ENCODE results near the gene WASF2. TPM values are rescaled to one million over a fixed set of nuclear protein-coding genes. Genes with fewer than 3 reads are reported as not detected.
"Not testable (repeated sequence)": the region's sequence is repeated elsewhere in the genome, so short reads cannot be mapped to it uniquely, and the experiment has no call there.

The WASF2 gene
- total RNA-seq, 3 donors from 2014 or later: 82.2 to 98.7 (median 87.1) TPM

DNA sequence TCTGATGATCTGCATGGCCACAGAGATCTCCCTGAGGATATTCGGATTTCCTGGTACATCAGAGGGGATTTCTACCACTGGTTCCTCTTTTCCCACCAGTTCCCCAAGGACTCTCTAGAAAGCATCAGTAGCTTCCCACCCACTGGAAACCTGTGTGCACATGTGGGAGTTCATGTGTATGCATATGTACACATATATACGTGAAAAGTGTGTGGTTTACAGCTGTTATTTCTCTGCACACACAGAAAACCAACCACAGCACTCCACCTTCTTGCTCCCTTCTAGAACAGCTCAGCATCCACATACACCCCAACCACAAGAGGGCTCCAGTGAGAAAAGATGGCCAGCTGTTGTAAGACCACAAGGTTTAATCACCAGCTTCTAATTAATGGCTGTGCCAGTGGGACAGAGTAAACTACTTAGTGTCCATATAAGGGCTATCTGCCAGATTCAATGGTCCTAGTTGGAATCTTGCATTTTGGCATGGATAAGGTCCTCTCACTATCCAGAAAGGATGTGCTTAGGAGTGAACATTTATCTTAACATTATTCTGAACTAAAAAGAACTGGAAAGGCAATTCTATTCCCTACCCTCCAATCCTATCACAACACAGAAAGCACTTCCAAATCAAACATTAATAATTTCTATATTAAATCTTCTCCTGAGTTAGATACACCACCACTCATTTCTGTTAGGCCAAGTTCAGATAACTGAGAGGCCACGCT, 73.4 kb downstream of the WASF2 start:
- H3K4me1 Mint-ChIP-seq (ENCODE audit: low read depth): peaks cover 41% of the 10 kb centered on the region
- H3K27me3 Mint-ChIP-seq (ENCODE audit: low read depth): no peaks in the 10 kb centered on the region
- peaks cover 47% of the 10 kb centered on the region for H3K36me3 Mint-ChIP-seq (ENCODE audit: insufficient read depth)
- H3K4me3 Mint-ChIP-seq: no peak overlapping the region
- ATAC-seq (peak; percentile 61 to 62), DNase-seq (peak; percentile 44)
- H3K9me3 Mint-ChIP-seq: no peaks in the 10 kb centered on the region

DNA sequence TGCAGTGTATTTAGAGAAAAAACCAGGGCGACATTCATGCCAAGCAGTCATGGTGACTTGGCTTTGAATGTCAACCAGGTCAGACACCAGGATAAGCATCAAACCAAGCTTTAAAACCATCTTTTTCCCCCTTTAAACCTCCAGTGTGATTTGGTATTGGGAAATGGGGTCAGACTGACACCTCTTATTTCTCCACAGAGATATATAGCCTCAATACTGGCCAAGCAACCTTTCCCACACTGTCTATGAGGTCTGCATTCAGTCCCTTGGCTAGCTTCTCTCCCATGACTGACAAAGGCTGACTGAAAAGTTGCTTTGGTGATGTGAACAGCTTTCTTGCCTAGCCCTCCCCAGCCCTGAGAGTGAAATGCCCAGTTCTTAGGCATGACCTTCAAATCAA, 75.9 kb downstream of the WASF2 start:
- Mint-ChIP-seq H3K4me3 (no peak overlapping the region), H3K4me1 (ENCODE audit: low read depth) (peaks cover 31% of the 10 kb centered on the region), H3K27me3 (ENCODE audit: low read depth) (no peaks in the 10 kb centered on the region), H3K9me3 (no peaks in the 10 kb centered on the region), H3K36me3 (ENCODE audit: insufficient read depth) (peaks cover 56% of the 10 kb centered on the region)
- DNase-seq (no peak), ATAC-seq (no peak)

DNA sequence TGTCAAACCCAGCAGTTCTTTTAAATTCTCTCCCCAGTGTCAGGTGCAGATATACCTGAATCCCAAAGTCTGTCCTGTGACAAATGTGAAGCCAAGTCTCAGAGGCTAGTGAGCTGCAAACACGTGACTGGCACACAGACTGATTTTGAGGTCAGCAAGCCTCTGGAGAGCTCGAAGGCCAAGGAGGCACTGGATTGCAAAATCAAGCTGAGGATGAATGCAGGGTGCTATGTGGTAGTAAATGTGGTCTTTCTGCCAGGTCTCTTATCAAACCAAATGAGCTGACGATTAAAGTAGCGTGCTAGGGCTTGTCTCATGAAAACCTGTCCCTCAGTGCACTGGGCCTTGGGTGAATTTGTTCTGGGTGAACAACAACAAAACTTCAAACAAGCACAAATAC, 77.0 kb downstream of the WASF2 start:
- no peak overlapping the region for H3K4me3 Mint-ChIP-seq
- H3K36me3 Mint-ChIP-seq (ENCODE audit: insufficient read depth): peaks cover 51% of the 10 kb centered on the region
- no peaks in the 10 kb centered on the region for H3K9me3 Mint-ChIP-seq

DNA sequence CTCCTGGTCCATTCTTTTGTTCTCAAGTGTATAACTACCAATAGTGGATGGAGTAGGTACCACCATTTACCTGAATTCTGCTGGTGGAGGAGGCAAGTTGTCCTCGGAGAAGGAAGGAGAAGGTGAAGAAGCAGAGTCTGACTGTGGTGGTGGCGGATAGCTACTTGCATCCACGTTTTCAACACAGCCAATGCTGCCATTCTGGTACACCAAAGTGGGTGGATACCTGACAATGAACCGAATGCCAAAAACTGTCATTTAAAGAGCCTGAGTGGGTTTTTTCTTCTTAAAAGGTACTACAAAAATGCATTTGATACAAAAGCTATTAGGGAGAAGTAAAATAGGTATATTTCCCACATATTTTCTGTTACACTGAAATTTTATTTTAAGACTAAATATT, 77.5 kb downstream of the WASF2 start:
- ATAC-seq (no peak), DNase-seq (no peak)
- H3K9me3 Mint-ChIP-seq: no peaks in the 10 kb centered on the region
- no peak overlapping the region for H3K4me3 Mint-ChIP-seq
- no peaks in the 10 kb centered on the region for H3K27me3 Mint-ChIP-seq (ENCODE audit: low read depth)
- peaks cover 18% of the 10 kb centered on the region for H3K4me1 Mint-ChIP-seq (ENCODE audit: low read depth)
- peaks cover 53% of the 10 kb centered on the region for H3K36me3 Mint-ChIP-seq (ENCODE audit: insufficient read depth)

More for the DNA sequence above, 77.0 kb downstream of the WASF2 start:
- no peak for ATAC-seq
- DNase-seq: no peak
- Mint-ChIP-seq H3K4me1 (ENCODE audit: low read depth) (peaks cover 20% of the 10 kb centered on the region), H3K27me3 (ENCODE audit: low read depth) (no peaks in the 10 kb centered on the region)

DNA sequence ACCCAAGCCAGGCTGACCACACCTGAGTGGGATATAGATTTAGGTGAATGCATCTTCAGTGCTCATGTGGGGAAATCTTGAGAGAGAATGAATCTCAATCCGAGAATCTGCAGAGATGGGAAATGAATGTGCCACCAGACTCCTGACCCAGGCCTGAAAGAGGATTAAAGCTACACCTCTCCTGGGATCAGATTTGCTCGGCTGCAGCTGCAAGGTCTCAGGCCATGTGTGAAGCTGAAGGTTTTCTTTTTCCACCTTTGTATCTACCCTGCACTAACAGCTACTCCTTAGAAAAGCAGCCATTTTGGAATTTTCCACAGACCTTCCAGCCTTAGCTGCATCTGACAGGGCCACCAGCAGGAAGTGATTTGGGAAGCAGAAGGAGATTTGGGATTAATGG, 79.3 kb downstream of the WASF2 start:
- peaks cover 52% of the 10 kb centered on the region for H3K36me3 Mint-ChIP-seq (ENCODE audit: insufficient read depth)
- no peak for ATAC-seq

DNA sequence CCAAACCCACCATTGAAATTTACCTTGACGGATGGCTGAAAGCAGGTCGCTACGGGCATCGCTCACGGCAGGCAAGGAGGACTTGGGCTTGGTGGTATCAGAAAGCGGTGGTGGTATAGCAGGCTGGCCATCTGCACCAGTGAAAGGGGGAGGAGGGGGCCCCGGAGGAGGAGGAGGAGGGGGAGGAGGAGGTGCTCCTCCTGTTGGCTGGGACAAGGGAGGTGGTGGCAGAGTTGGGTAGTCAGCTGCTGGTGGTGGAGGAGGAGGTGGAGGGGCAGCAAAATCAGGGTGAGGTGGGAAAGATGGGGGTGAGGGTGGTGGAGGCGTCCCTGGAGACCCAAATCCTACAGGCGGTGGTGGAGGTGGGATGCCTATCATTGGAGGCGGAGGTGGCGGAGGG, 80.3 kb downstream of the WASF2 start:
- H3K4me1 Mint-ChIP-seq (ENCODE audit: low read depth): peaks cover 2% of the 10 kb centered on the region
- no peak for ATAC-seq
- H3K9me3 Mint-ChIP-seq: no peaks in the 10 kb centered on the region
- no peaks in the 10 kb centered on the region for H3K27me3 Mint-ChIP-seq (ENCODE audit: low read depth)
- no peak overlapping the region for H3K4me3 Mint-ChIP-seq
- peaks cover 43% of the 10 kb centered on the region for H3K36me3 Mint-ChIP-seq (ENCODE audit: insufficient read depth)
- DNase-seq: no peak

More for the DNA sequence above, 79.3 kb downstream of the WASF2 start:
- Mint-ChIP-seq H3K4me3 (no peak overlapping the region), H3K9me3 (no peaks in the 10 kb centered on the region), H3K27me3 (ENCODE audit: low read depth) (no peaks in the 10 kb centered on the region), H3K4me1 (ENCODE audit: low read depth) (peaks cover 3% of the 10 kb centered on the region)
- no peak for DNase-seq

DNA sequence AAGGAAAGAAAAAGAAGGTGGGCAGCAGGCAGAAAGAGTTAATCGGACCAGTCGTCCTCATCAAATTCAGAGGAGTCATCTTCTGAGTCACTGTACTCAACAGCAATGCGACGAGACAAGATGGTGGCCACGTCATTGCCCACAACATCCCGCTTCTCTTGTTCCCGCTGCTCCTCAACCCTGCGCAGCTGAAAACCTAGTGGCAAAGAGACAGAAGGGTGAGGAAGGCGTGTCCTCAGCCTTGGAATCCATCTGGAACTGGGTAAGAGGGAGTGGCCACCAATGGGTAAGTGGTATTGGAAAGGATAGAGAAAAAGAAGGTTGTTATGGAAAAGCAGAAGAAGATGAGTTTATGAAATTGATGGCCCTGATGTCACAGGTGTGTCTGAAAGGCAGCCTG, 81.8 kb downstream of the WASF2 start:
- ATAC-seq (no peak), DNase-seq (no peak)
- Mint-ChIP-seq H3K4me3 (no peak overlapping the region), H3K27me3 (ENCODE audit: low read depth) (no peaks in the 10 kb centered on the region), H3K4me1 (ENCODE audit: low read depth) (peaks cover 13% of the 10 kb centered on the region), H3K9me3 (no peaks in the 10 kb centered on the region), H3K36me3 (ENCODE audit: insufficient read depth) (peaks cover 33% of the 10 kb centered on the region)

DNA sequence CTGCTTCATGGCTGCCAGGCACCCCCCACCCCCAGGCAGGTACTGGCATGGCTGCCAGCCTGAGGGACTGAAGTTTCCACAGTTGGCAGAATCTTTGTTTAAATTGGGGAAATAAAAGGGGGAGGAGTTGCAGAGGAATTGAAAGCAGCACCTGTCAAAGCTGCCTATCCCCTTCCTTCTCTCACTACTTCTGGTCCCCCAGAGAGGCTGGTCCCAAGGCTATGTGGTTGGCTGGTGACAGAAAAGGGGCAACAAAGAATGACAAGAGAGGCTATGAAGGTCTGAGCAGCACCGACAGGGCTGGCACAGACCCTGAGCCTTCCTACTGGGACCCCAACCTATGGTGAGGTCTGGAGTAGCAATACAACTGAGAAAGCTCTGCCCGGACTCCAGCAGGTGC, 83.2 kb downstream of the WASF2 start:
- not testable (repeated sequence) for ATAC-seq; H3K4me3 Mint-ChIP-seq; DNase-seq; H3K9me3 Mint-ChIP-seq; H3K27me3 Mint-ChIP-seq (ENCODE audit: low read depth)
- Mint-ChIP-seq H3K36me3 (ENCODE audit: insufficient read depth) (peaks cover 23% of the 10 kb centered on the region), H3K4me1 (ENCODE audit: low read depth) (peaks cover 20% of the 10 kb centered on the region)

DNA sequence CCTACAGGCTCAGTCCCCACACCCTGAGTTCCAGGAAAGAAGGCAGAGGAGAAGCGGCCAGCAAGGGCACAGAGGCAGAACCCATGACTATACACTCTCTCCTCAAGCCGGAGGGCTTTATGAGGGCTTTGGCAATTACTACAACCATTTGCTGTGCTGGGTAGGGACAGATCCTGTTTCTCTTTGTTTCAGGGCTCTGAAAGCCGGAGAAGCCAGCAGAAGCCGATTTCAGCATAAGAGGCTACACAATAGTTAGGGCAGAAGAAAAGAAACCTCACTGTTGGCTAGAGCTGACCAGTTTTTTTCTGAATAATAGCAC, 83.6 kb downstream of the WASF2 start:
- Mint-ChIP-seq H3K36me3 (ENCODE audit: insufficient read depth) (peaks cover 21% of the 10 kb centered on the region), H3K4me1 (ENCODE audit: low read depth) (peaks cover 24% of the 10 kb centered on the region), H3K27me3 (ENCODE audit: low read depth) (no peaks in the 10 kb centered on the region), H3K4me3 (no peak overlapping the region), H3K9me3 (no peaks in the 10 kb centered on the region)
- ATAC-seq (no peak), DNase-seq (no peak)

DNA sequence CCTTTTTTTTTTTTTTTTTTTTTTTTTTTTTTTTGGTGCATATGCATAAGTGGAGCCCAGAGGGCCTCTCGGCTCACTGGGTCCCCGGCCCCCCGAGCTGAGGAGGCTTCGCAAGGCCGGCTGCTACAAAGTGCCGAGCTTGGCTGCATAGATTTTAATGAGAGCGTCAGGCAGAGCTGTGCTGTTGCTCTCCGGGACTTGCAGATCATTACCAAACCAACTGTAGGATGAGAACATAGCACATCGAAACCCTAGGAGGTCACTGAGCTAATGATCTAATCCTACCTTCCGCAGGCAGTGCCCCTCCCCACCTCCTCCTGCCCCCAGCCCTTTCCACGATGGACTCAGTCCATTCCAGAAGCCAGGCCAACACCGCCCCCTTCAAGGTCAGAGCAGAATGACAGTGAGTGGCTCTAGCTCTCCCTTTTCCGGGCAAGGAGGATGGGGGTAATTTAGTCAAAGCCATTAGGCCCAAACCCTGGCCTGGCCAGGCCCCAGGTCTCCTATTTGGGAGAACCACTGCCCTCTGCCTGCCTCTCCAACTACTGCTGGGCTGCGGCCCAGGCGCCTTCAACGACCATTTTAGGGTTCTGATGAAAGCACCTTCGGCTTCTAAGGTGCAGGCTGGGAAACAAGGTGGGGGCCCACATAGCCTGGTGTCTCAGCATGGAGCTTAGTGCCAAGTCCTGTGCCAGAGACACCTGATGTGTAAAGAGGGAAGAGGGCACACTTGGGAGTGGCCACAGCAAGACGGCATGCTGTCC, 84.2 kb downstream of the WASF2 start:
- not testable (repeated sequence) for H3K27me3 Mint-ChIP-seq (ENCODE audit: low read depth); ATAC-seq; H3K4me3 Mint-ChIP-seq; DNase-seq; H3K9me3 Mint-ChIP-seq
- H3K4me1 Mint-ChIP-seq (ENCODE audit: low read depth): peaks cover 24% of the 10 kb centered on the region
- H3K36me3 Mint-ChIP-seq (ENCODE audit: insufficient read depth): peaks cover 16% of the 10 kb centered on the region

DNA sequence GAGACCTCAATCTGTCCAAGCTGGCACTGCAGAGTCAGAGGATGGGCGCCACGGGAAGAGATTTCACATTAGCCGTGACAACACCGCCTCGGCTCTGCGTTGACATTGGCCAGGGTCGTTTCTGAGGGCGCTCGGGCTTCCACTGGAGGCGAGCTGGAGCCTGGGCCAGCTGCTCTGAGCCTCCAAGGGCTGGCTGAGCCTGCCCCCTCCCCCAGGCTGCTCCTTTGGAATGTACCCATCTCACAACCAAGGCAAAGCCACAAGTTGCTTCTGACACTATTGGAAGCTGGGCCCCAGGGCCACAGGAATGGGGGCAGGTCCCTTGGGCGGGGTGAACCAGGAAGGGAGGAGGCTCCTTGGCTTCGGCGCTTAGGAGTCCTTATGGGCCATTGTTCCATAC, 84.9 kb downstream of the WASF2 start:
- no peak overlapping the region for H3K4me3 Mint-ChIP-seq
- no peaks in the 10 kb centered on the region for H3K9me3 Mint-ChIP-seq
- peaks cover 14% of the 10 kb centered on the region for H3K36me3 Mint-ChIP-seq (ENCODE audit: insufficient read depth)
- peaks cover 24% of the 10 kb centered on the region for H3K4me1 Mint-ChIP-seq (ENCODE audit: low read depth)
- no peaks in the 10 kb centered on the region for H3K27me3 Mint-ChIP-seq (ENCODE audit: low read depth)
- no peak for ATAC-seq
- no peak for DNase-seq

DNA sequence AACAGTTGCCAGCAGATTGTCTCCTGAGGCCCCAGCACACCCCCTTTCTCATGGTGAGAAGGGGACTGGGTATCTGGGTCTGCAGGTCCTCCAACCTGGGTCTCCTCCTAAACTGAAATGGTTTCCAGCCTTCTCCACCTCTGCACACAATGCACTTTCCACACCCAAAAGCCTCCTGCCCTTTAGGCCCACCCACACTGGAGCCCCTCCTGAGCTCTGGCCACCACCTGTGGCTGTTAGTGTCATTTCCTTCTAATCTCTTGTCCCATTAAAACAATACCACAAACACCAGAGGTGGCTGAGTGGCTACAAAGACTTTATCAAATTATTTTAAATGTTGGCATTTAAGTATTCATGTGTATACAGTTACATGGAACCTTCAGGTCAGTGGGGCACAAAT, 86.0 kb downstream of the WASF2 start:
- no peaks in the 10 kb centered on the region for H3K27me3 Mint-ChIP-seq (ENCODE audit: low read depth)
- H3K9me3 Mint-ChIP-seq: no peaks in the 10 kb centered on the region
- ATAC-seq (no peak), DNase-seq (no peak)
- H3K4me3 Mint-ChIP-seq: no peak overlapping the region
- peaks cover 14% of the 10 kb centered on the region for H3K36me3 Mint-ChIP-seq (ENCODE audit: insufficient read depth)
- H3K4me1 Mint-ChIP-seq (ENCODE audit: low read depth): peaks cover 24% of the 10 kb centered on the region

DNA sequence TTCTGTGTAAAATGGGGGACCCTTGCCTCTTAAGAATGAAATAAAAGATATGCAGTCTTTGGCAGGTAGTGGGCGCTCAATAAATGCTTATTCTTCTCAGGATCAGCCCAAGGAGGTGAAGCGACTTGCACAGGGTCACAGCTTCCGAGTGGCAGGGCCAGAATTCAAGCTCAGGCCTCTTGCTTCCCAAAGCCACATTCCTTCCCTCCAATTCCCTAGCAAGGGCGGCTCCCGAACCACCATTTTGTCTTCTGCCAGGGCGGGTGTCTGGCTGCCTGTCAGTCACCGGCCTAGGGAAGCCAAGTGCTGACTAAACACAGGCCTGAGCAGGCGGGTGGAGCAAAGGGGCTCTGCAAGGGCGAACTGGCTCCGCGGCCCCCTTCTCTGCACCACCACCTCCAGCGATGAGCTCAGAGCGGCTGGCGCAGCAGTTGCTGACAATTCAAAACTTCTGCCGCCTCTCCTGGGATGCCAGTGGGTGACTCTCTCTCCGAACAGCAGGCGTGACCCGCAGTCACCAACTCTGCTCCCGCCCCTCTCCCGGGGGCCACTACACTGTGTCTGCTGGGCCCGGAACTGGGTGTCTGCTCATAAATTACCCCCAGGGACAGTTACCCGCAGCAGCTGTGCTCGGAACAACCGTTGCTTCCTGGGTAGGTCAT, 86.8 kb downstream of the WASF2 start:
- H3K4me3 Mint-ChIP-seq: no peak overlapping the region
- ATAC-seq: peak; percentile 68 to 73

DNA sequence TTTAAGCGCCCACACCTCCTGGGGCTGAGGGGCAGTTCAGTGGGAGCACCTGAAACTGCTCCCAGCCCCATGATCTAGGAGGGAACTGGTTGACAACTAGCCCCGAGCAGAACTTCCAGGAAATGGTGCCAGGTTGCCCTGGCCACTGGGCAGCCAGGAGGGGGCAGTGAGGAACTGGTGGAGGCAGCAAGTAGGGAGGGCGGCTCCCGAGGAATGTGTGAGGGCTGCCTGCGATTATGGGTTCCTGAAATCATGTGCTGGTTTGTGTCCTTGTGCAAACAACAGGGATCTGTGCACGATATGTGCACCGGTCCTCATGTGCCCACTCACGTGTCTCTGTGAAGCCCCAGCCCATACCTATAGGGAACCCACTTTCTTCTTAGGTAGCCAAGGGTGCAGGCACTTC, 87.6 kb downstream of the WASF2 start:
- no peaks in the 10 kb centered on the region for H3K27me3 Mint-ChIP-seq (ENCODE audit: low read depth)
- DNase-seq (no peak), ATAC-seq (no peak)
- no peak overlapping the region for H3K4me3 Mint-ChIP-seq
- H3K36me3 Mint-ChIP-seq (ENCODE audit: insufficient read depth): peaks cover 6% of the 10 kb centered on the region
- peaks cover 23% of the 10 kb centered on the region for H3K4me1 Mint-ChIP-seq (ENCODE audit: low read depth)
- no peaks in the 10 kb centered on the region for H3K9me3 Mint-ChIP-seq

More for the DNA sequence above, 86.8 kb downstream of the WASF2 start:
- peaks cover 13% of the 10 kb centered on the region for H3K36me3 Mint-ChIP-seq (ENCODE audit: insufficient read depth)
- H3K4me1 Mint-ChIP-seq (ENCODE audit: low read depth): peaks cover 24% of the 10 kb centered on the region
- H3K9me3 Mint-ChIP-seq: no peaks in the 10 kb centered on the region
- no peak for DNase-seq
- no peaks in the 10 kb centered on the region for H3K27me3 Mint-ChIP-seq (ENCODE audit: low read depth)

DNA sequence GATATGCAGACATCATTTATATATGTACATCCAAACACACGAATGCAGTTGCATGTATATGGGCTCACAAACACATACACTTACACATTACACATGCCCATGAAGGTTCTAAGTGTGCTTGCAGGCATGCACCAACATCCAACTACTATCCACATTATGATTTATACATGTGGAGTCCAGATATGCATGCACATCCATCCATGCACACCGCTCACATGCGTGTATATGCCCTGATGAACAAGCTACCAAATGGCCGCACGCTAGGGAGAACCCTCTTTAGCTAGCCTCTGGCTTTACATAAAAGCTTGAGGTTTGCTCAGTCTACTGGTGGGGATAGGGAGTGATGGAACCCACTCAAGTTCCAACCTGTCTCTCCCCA, 89.0 kb downstream of the WASF2 start:
- ATAC-seq (no peak), DNase-seq (no peak)
- Mint-ChIP-seq H3K36me3 (ENCODE audit: insufficient read depth) (no peaks in the 10 kb centered on the region), H3K9me3 (no peaks in the 10 kb centered on the region), H3K4me1 (ENCODE audit: low read depth) (peaks cover 21% of the 10 kb centered on the region), H3K27me3 (ENCODE audit: low read depth) (no peaks in the 10 kb centered on the region), H3K4me3 (no peak overlapping the region)
